ENCODE data around the gene PAAF1. TPM values are rescaled to one million over a fixed set of nuclear protein-coding genes. Genes with fewer than 3 reads are reported as not detected.

PAAF1 gene
- total RNA-seq, 1 experiment from 2014 or later: 21.6 TPM

DNA sequence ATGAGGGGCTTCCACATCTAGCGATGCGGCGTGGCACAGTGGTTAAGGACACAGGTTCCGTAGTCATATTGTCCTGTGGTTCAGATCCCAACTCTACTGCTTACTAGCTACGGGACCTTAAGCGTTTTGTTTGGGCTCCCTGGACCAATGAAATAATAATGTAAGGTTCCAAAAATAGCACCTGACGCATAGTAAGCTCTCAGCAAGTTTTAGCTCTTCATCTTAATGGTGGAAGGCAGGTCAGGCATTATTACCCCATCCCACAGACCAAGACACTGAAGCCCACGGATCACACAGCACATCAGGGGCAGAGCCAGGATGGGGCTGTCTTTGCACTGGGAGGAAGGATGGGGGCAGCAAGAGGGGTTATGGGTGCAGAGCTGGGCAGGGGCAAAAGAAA is 87.1 kb downstream of the PAAF1 start:
- no peak for DNase-seq (ENCODE audit: unreplicated experiment)
- CTCF ChIA-PET: interaction anchor here (0.6 to 1.7 kb wide), 27 partner anchors 9 to 511 kb away, joined by 3 to 9 read pairs (median 4); partner anchors contain the start of gene DNAJB13

DNA sequence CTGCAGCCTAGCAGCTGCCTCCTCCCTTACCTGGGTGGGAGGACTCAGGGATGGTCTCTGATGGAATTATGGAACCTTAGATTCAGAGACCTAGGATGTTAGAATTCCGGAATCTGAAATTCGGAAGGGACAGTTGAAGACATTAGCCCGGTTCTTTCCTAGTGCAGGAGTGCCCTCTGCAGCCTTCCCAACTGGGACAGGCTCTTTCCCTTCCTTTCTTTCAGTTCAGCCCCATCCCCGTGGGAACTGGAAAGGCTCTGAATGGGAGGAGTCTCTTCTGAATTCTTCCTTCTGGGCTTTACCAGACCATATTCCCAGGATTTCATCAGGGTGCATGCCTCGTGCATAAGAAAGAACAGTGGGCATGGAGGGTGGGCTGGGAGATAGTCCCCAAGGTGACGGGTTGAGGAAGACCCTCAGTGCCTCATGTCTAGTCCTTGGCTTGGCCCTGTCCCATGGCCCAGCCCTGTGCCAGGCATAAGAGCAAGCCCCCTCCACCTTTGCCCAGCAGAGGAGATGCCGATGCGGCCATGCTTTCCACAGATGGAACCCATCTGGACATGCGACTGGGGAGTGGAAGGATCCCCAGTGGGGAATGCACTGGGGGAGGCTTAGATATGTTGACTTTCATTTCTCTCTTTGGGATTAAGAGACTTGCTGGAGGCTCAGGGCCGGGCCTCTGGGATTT is 88.4 kb downstream of the PAAF1 start:
- no peaks in the 10 kb centered on the region for H3K9me3 Mint-ChIP-seq (ENCODE audit: unreplicated experiment)
- no peak overlapping the region for H3K27ac Mint-ChIP-seq (ENCODE audit: low read depth, unreplicated experiment)
- peaks cover 8% of the 10 kb centered on the region for H3K27me3 Mint-ChIP-seq (ENCODE audit: insufficient read depth, unreplicated experiment)
- DNase-seq (ENCODE audit: unreplicated experiment): no peak
- intact Hi-C loops (cut with micrococcal nuclease): loop anchor here (2.0 kb wide), 1 partner anchor 126 kb away; no protein-coding TSS in a partner anchor
- H3K4me1 Mint-ChIP-seq (ENCODE audit: insufficient read depth, unreplicated experiment): peaks cover 7% of the 10 kb centered on the region
- CTCF ChIA-PET: interaction anchor here (0.6 to 1.7 kb wide), 8 partner anchors 47 to 478 kb away, joined by 3 to 7 read pairs (median 4); no protein-coding TSS in a partner anchor
- POLR2A ChIA-PET: interaction anchor here (1.1 kb wide), 1 partner anchor 483 kb away, joined by 3 read pairs; no protein-coding TSS in a partner anchor
- TF ChIP-seq, protein P1, sequence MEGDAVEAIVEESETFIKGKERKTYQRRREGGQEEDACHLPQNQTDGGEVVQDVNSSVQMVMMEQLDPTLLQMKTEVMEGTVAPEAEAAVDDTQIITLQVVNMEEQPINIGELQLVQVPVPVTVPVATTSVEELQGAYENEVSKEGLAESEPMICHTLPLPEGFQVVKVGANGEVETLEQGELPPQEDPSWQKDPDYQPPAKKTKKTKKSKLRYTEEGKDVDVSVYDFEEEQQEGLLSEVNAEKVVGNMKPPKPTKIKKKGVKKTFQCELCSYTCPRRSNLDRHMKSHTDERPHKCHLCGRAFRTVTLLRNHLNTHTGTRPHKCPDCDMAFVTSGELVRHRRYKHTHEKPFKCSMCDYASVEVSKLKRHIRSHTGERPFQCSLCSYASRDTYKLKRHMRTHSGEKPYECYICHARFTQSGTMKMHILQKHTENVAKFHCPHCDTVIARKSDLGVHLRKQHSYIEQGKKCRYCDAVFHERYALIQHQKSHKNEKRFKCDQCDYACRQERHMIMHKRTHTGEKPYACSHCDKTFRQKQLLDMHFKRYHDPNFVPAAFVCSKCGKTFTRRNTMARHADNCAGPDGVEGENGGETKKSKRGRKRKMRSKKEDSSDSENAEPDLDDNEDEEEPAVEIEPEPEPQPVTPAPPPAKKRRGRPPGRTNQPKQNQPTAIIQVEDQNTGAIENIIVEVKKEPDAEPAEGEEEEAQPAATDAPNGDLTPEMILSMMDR (IDR thresholded peaks at IDR 0.05; ENCODE audit: unreplicated experiment): no peak
- no peaks in the 10 kb centered on the region for H3K36me3 Mint-ChIP-seq (ENCODE audit: insufficient read depth, unreplicated experiment)
- H3K4me3 Mint-ChIP-seq (ENCODE audit: unreplicated experiment): no peak overlapping the region
- no TSS peak for BruUV-seq (replicated peaks)

More for the DNA sequence above, 87.1 kb downstream of the PAAF1 start:
- TF ChIP-seq, protein P1 (IDR thresholded peaks at IDR 0.05; ENCODE audit: unreplicated experiment): no peak
- POLR2A ChIA-PET: interaction anchor here (0.7 to 1.1 kb wide), 3 partner anchors 31 to 484 kb away, joined by 3 read pairs; no protein-coding TSS in a partner anchor
- Mint-ChIP-seq H3K36me3 (ENCODE audit: insufficient read depth, unreplicated experiment) (no peaks in the 10 kb centered on the region), H3K4me1 (ENCODE audit: insufficient read depth, unreplicated experiment) (peaks cover 7% of the 10 kb centered on the region), H3K4me3 (ENCODE audit: unreplicated experiment) (no peak overlapping the region), H3K27me3 (ENCODE audit: insufficient read depth, unreplicated experiment) (peaks cover 8% of the 10 kb centered on the region), H3K27ac (ENCODE audit: low read depth, unreplicated experiment) (no peak overlapping the region), H3K9me3 (ENCODE audit: unreplicated experiment) (no peaks in the 10 kb centered on the region)
- BruUV-seq (replicated peaks): no TSS peak
- intact Hi-C loops (cut with micrococcal nuclease): loop anchor here (1.0 to 5.0 kb wide), 5 partner anchors 127 to 608 kb away; partner anchors contain the start of genes C2CD3 and PPME1

DNA sequence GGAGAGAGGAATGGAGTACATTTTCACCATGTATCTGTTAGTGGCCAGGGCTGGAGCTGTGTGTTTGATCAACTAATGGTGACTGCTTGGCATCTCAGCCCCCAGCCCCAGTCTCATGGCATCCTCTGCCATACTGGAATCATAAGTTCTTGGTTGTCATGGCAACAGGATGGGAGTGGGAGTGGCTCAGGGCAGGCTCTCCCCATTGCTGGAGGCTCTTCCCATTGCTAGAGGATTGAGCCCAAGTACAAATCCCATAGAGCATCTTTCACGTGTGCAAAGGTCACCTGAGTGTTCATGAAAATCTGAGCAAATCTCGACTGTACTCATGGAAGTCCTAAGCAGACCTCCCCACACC is 88.9 kb downstream of the PAAF1 start:
- BruUV-seq (replicated peaks): no TSS peak
- peaks cover 7% of the 10 kb centered on the region for H3K4me1 Mint-ChIP-seq (ENCODE audit: insufficient read depth, unreplicated experiment)
- no peaks in the 10 kb centered on the region for H3K9me3 Mint-ChIP-seq (ENCODE audit: unreplicated experiment)
- TF ChIP-seq, protein P1 (IDR thresholded peaks at IDR 0.05; ENCODE audit: unreplicated experiment): no peak
- no peaks in the 10 kb centered on the region for H3K36me3 Mint-ChIP-seq (ENCODE audit: insufficient read depth, unreplicated experiment)
- POLR2A ChIA-PET: no interaction called here
- intact Hi-C loops (cut with micrococcal nuclease): loop anchor here (2.0 kb wide), 1 partner anchor 125 kb away; no protein-coding TSS in a partner anchor
- no peak for DNase-seq (ENCODE audit: unreplicated experiment)
- CTCF ChIA-PET: interaction anchor here (0.6 to 0.9 kb wide), 3 partner anchors 93 to 484 kb away, joined by 3 read pairs; no protein-coding TSS in a partner anchor
- peaks cover 8% of the 10 kb centered on the region for H3K27me3 Mint-ChIP-seq (ENCODE audit: insufficient read depth, unreplicated experiment)
- H3K27ac Mint-ChIP-seq (ENCODE audit: low read depth, unreplicated experiment): no peak overlapping the region
- no peak overlapping the region for H3K4me3 Mint-ChIP-seq (ENCODE audit: unreplicated experiment)

DNA sequence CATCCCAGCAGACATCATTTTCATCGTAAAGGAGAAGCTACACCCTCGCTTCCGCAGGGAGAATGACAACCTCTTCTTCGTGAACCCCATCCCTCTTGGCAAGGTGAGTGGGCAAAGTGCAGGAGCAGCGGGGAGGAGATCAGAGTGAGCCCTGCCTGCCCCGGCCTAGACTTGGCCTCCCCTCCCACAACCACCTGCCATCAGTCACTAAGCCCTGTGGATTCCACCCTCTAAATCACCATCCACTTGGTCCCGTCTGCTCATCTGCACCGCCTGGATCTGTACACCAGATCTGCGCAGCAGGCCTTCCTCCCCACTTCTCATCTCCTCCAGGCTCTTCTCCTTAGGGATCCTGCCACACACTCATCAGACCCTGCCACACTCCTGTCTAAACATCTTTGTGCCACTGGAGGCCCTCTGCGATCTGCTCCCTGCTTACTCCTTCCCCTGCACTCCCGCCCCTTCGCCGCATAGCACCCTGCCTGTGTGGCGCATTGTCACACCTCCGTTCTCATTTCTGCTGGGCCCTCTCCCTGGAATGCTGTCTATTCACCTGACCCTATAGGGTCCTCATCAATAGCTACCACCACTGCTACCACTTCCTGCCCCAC is 91.7 kb downstream of the PAAF1 start:
- no TSS peak for BruUV-seq (replicated peaks)
- H3K9me3 Mint-ChIP-seq (ENCODE audit: unreplicated experiment): no peaks in the 10 kb centered on the region
- H3K27me3 Mint-ChIP-seq (ENCODE audit: insufficient read depth, unreplicated experiment): peaks cover 8% of the 10 kb centered on the region
- POLR2A ChIA-PET: no interaction called here
- TF ChIP-seq, protein P1 (IDR thresholded peaks at IDR 0.05; ENCODE audit: unreplicated experiment): no peak
- H3K4me3 Mint-ChIP-seq (ENCODE audit: unreplicated experiment): no peak overlapping the region
- CTCF ChIA-PET: no interaction called here
- no peak for DNase-seq (ENCODE audit: unreplicated experiment)
- no peak overlapping the region for H3K27ac Mint-ChIP-seq (ENCODE audit: low read depth, unreplicated experiment)
- peaks cover 10% of the 10 kb centered on the region for H3K4me1 Mint-ChIP-seq (ENCODE audit: insufficient read depth, unreplicated experiment)
- intact Hi-C loops (cut with micrococcal nuclease): no loop called here
- no peaks in the 10 kb centered on the region for H3K36me3 Mint-ChIP-seq (ENCODE audit: insufficient read depth, unreplicated experiment)
